Natural killer cell (primary cell): ENCODE results near the gene CAPN8. TPM values are rescaled to one million over a fixed set of nuclear protein-coding genes. Genes with fewer than 3 reads are reported as not detected.

Source experiments
- ATAC-seq, 3 donors: fragments of 150-1000 bp in 2 of 3; fragments of 200-7000 bp in 1 of 3; cut with Tn5 transposase; 1 replicate in 1 of 3; 2 replicates in 2 of 3; pipeline ENCODE4 v1.10.0; 2021; ENCODE audit warnings: mild to moderate bottlenecking in 2 of 3, moderate library complexity in 2 of 3
- DNase-seq, 2 donors: peaks; one replicate each; pipeline versions ENCODE4 v3.0.0 to v3.0.0-alpha.2; 2013 to 2021; ENCODE audit warnings: mixed read lengths in 1 of 2
- H3K27ac ChIP-seq: one replicate; pipeline ENCODE4 v1.5.1; 2013; ENCODE audit warnings: mild to moderate bottlenecking, low read length
- H3K27me3 ChIP-seq: one replicate; pipeline ENCODE4 v1.6.1; 2013; ENCODE audit warnings: low read length; ENCODE audit not compliant: control insufficient read depth, insufficient read depth
- H3K36me3 ChIP-seq: one replicate; pipeline ENCODE4 v1.6.1; 2013; ENCODE audit warnings: low read length; ENCODE audit not compliant: control insufficient read depth, insufficient read depth
- H3K4me1 ChIP-seq: one replicate; pipeline ENCODE4 v1.6.1; 2013; ENCODE audit warnings: low read length; ENCODE audit not compliant: control insufficient read depth, insufficient read depth
- H3K4me3 ChIP-seq: one replicate; pipeline ENCODE4 v1.5.1; 2013; ENCODE audit warnings: low read length
- H3K9me3 ChIP-seq: one replicate; pipeline ENCODE4 v1.6.1; 2013; ENCODE audit warnings: low read length; ENCODE audit not compliant: control insufficient read depth, insufficient read depth
- H3K27ac Mint-ChIP-seq, 2 donors: one replicate each; pipeline ENCODE4 v1.8.0; 2022; ENCODE audit warnings: mild to moderate bottlenecking in 2 of 2, mixed read lengths in 2 of 2, moderate library complexity in 1 of 2
- H3K27me3 Mint-ChIP-seq, 2 donors: one replicate each; pipeline ENCODE4 v1.8.0; 2022; ENCODE audit warnings: low read depth in 2 of 2, mixed read lengths in 2 of 2
- H3K36me3 Mint-ChIP-seq: one replicate; pipeline ENCODE4 v1.8.0; 2022; ENCODE audit warnings: mixed read lengths
- H3K4me1 Mint-ChIP-seq, 2 donors: one replicate each; pipeline ENCODE4 v1.8.0; 2022; ENCODE audit warnings: mixed read lengths in 2 of 2
- H3K4me3 Mint-ChIP-seq: one replicate; pipeline ENCODE4 v1.8.0; 2022; ENCODE audit warnings: mild to moderate bottlenecking, moderate library complexity, mixed read lengths
- H3K9me3 Mint-ChIP-seq, 2 donors: one replicate each; pipeline ENCODE4 v1.8.0; 2022; ENCODE audit warnings: mixed read lengths in 2 of 2
- WGBS: methylation state at CpG from one replicate; pipeline ENCODE4 v1.1.7; 2013; ENCODE audit warnings: missing lambda C conversion rate; ENCODE audit not compliant: insufficient coverage; 5-methylcytosine and 5-hydroxymethylcytosine counted together
- intact Hi-C: fragments of 100-400 bp; cut with micrococcal nuclease; formaldehyde crosslinking; loops from one replicate; pipeline ENCODE4 v1.14.2; 2022
- total RNA-seq, 4 donors: library from RNA; stranded (reverse); fragments of 120-200 nt in 1 of 4; gene quantifications; one replicate each; pipeline versions ENCODE4 v1.2.3 to v1.2.4, GENCODE V29; 2013 to 2022
- TF ChIP-seq, protein P1 (sequence below): fragments of 200-600 bp; IDR thresholded peaks from one replicate; pipeline ENCODE4 v1.8.0; 2022; ENCODE audit warnings: antibody characterized with exemption

The CAPN8 gene
- total RNA-seq, 3 donors from 2014 or later (not counting 1 experiment from before 2014, with no cell fraction given): 0.18 to 6.7 (median 0.84) TPM

DNA sequence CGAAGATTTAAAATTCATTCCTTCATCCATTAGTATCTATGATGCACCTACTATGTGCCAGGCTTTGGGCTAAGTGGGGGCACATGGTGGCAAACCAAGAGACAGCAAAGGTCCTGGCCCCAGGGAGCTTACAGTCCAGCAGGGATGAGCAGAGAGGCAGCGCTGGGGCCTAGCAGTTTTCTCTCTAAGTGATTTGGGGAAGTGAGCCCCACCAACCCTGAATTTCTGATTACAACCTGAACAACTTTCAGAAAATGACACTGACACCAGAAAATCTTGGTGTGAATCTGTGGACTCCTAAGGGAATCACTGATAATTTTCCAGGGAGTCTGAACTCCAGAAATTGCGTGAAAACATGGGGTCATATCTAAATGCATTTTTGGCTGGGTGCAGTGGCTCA, 111.5 kb downstream of the CAPN8 start:
- Histone ChIP-seq H3K27ac (no peak overlapping the region), H3K4me3 (no peak overlapping the region), H3K27me3 (no peaks in the 10 kb centered on the region), H3K9me3 (no peaks in the 10 kb centered on the region), H3K36me3 (no peaks in the 10 kb centered on the region), H3K4me1 (no peaks in the 10 kb centered on the region)
- Mint-ChIP-seq H3K4me1 (no peaks in the 10 kb centered on the region), H3K27me3 (no peaks in the 10 kb centered on the region), H3K4me3 (no peak overlapping the region), H3K36me3 (no peaks in the 10 kb centered on the region), H3K9me3 (peaks cover 0 to 2% of the 10 kb centered on the region in 2 donors), H3K27ac (no peak overlapping the region)
- no peak for DNase-seq
- WGBS: 88% methylated on average over 3 of the region's 3 CpGs
- TF ChIP-seq, protein P1, sequence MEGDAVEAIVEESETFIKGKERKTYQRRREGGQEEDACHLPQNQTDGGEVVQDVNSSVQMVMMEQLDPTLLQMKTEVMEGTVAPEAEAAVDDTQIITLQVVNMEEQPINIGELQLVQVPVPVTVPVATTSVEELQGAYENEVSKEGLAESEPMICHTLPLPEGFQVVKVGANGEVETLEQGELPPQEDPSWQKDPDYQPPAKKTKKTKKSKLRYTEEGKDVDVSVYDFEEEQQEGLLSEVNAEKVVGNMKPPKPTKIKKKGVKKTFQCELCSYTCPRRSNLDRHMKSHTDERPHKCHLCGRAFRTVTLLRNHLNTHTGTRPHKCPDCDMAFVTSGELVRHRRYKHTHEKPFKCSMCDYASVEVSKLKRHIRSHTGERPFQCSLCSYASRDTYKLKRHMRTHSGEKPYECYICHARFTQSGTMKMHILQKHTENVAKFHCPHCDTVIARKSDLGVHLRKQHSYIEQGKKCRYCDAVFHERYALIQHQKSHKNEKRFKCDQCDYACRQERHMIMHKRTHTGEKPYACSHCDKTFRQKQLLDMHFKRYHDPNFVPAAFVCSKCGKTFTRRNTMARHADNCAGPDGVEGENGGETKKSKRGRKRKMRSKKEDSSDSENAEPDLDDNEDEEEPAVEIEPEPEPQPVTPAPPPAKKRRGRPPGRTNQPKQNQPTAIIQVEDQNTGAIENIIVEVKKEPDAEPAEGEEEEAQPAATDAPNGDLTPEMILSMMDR: no peak
- intact Hi-C loops: no loop called here
- ATAC-seq: no peak

DNA sequence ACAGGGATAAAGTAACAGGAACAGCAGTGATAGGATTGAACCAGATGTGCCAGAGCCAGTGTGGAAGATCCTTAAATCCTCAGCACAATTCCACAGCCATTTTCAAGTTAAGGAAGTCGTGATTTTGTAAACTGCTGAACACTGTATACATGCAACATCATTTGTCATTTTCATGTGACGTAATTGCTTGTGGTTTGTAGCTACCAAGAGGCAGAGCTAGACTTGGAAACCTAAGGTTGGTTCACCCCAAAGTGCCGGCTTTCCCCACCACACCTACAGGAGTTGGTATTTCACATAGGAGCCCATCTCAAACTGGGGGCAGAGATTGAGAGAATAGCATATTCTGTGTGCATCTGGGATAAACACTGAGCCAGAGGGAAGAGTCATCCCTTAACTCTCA, 113.9 kb downstream of the CAPN8 start:
- Mint-ChIP-seq H3K27ac (no peak overlapping the region), H3K9me3 (peaks cover 2 to 4% of the 10 kb centered on the region in 2 donors), H3K27me3 (peaks cover 5 to 10% of the 10 kb centered on the region in 2 donors), H3K4me1 (no peaks in the 10 kb centered on the region), H3K36me3 (no peaks in the 10 kb centered on the region), H3K4me3 (no peak overlapping the region)
- ATAC-seq: no peak
- Histone ChIP-seq H3K36me3 (no peaks in the 10 kb centered on the region), H3K4me3 (no peak overlapping the region), H3K4me1 (no peaks in the 10 kb centered on the region), H3K27me3 (no peaks in the 10 kb centered on the region), H3K9me3 (peaks cover 7% of the 10 kb centered on the region), H3K27ac (no peak overlapping the region)
- TF ChIP-seq, protein P1: no peak
- intact Hi-C loops: no loop called here
- DNase-seq: no peak
- WGBS: 48% methylated on average over 2 of the region's 3 CpGs

DNA sequence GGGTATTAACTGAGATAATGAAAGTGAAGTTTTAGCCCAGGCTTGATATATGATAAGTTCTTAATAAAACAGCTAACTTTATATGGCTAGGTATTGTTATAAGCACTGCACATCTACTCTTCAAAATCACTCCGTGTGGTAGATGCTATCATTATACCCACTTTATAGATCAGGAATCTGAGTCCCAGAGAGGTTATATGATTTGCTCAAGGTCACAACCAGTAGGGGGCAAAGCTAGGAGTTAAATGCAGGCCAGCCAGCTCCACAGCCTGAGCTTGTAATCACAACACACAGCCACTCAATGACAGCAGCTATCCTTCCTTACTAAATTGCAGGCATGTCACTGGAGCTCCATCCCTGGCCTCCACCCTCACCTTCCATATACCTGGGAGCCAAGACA, 115.8 kb downstream of the CAPN8 start:
- Histone ChIP-seq H3K27ac (no peak overlapping the region), H3K4me1 (no peaks in the 10 kb centered on the region), H3K36me3 (no peaks in the 10 kb centered on the region), H3K27me3 (no peaks in the 10 kb centered on the region), H3K4me3 (no peak overlapping the region), H3K9me3 (peaks cover 7% of the 10 kb centered on the region)
- DNase-seq (no peak), ATAC-seq (no peak)
- intact Hi-C loops: no loop called here
- H3K4me1 Mint-ChIP-seq: no peaks in the 10 kb centered on the region
- TF ChIP-seq, protein P1: no peak
- WGBS: no CpG with 5 or more reads among the region's 1 CpG
- no peaks in the 10 kb centered on the region for H3K36me3 Mint-ChIP-seq
- no peak overlapping the region for H3K4me3 Mint-ChIP-seq
- no peak overlapping the region for H3K27ac Mint-ChIP-seq
- peaks cover 5 to 10% of the 10 kb centered on the region in 2 donors for H3K27me3 Mint-ChIP-seq
- H3K9me3 Mint-ChIP-seq: peaks cover 2 to 4% of the 10 kb centered on the region in 2 donors
